Rectal smooth muscle tissue (tissue), 1 donor: ENCODE data around the gene KTI12.
"Not testable (repeated sequence)": the region's sequence is repeated elsewhere in the genome, so short reads cannot be mapped to it uniquely, and the experiment has no call there.

Source experiments
- H3K27ac ChIP-seq: one replicate; pipeline ENCODE4 v1.7.0; 2013; ENCODE audit warnings: low read depth, low read length, inconsistent platforms
- H3K27me3 ChIP-seq: one replicate; pipeline ENCODE4 v1.7.0; 2013; ENCODE audit warnings: low read length; ENCODE audit not compliant: control insufficient read depth, insufficient read depth
- H3K36me3 ChIP-seq: one replicate; pipeline ENCODE4 v1.7.0; 2013; ENCODE audit warnings: low read length; ENCODE audit not compliant: control insufficient read depth, insufficient read depth
- H3K4me1 ChIP-seq: one replicate; pipeline ENCODE4 v1.7.0; 2013; ENCODE audit warnings: low read length; ENCODE audit not compliant: control insufficient read depth, insufficient read depth
- H3K4me3 ChIP-seq: one replicate; pipeline ENCODE4 v1.7.0; 2013; ENCODE audit warnings: low read length
- H3K9ac ChIP-seq: one replicate; pipeline ENCODE4 v1.7.0; 2013; ENCODE audit warnings: low read length

The KTI12 gene

GRCh38 chr1:52032785-52033131 lies 852 bp downstream of the KTI12 start:
- Histone ChIP-seq H3K4me3 (peak overlapping the region; percentile 92), H3K9ac (peak overlapping the region; percentile 80), H3K27me3 (no peaks in the 10 kb centered on the region), H3K27ac (peak overlapping the region; percentile 88), H3K4me1 (peaks cover 10% of the 10 kb centered on the region), H3K36me3 (no peaks in the 10 kb centered on the region)

GRCh38 chr1:52032124-52032784 lies 1.4 kb downstream of the KTI12 start:
- H3K36me3 ChIP-seq = no peaks in the 10 kb centered on the region
- H3K4me1 ChIP-seq = peaks cover 10% of the 10 kb centered on the region
- H3K27me3 ChIP-seq = no peaks in the 10 kb centered on the region
- peak overlapping the region; percentile 92 for H3K4me3 ChIP-seq
- no peak overlapping the region for H3K27ac ChIP-seq
- H3K9ac ChIP-seq = no peak overlapping the region

- not testable (repeated sequence) for H3K36me3 ChIP-seq, H3K4me1 ChIP-seq, H3K27ac ChIP-seq, H3K9ac ChIP-seq, H3K4me3 ChIP-seq, H3K27me3 ChIP-seq
These were observed 4.8 kb downstream of the KTI12 start for GRCh38 chr1:52028839-52029238.

DNA sequence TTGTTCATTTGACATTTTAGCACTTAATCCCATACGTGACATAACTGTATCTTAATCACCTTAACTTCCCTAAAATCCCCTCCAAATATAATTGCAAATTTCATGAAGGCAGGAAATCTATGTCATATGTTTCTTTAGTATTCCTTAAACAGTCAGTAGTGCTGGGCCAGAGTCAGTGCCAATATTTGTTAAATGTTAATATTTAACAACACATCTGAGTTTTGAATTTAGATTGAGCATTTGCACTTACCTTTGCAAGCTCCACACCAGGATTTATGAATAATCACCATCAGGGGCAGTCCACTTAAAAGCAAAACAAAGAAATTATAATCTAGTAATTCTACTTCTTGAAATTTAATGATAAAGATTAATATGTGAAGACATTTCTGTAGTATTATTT lies 5.3 kb downstream of the KTI12 start:
- peaks cover 6% of the 10 kb centered on the region for H3K4me1 ChIP-seq
- H3K36me3 ChIP-seq = peaks cover 12% of the 10 kb centered on the region
- H3K27me3 ChIP-seq = no peaks in the 10 kb centered on the region
- no peak overlapping the region for H3K9ac ChIP-seq
- H3K27ac ChIP-seq = no peak overlapping the region
- H3K4me3 ChIP-seq = no peak overlapping the region

DNA sequence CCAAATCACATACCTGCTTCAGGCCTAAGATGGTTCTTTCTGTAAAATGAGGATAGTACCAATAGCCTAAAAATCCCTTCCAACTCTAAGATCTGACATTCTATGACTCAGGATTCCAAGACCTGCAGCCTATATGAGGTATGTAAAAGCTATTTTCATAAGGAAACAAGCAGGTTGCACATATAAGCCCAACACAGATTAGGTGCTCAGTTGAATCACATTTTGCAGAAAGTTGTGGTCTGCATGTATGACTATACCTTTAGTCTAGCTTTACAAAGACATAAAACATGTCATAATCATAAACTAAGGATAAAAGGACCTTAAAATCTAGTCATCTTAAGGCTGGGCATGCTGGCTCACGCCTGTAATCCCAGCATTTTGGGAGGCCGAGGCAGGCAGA lies 7.3 kb downstream of the KTI12 start:
- Histone ChIP-seq H3K4me3 (no peak overlapping the region), H3K9ac (no peak overlapping the region), H3K27me3 (no peaks in the 10 kb centered on the region), H3K4me1 (no peaks in the 10 kb centered on the region), H3K27ac (no peak overlapping the region), H3K36me3 (peaks cover 15% of the 10 kb centered on the region)

DNA sequence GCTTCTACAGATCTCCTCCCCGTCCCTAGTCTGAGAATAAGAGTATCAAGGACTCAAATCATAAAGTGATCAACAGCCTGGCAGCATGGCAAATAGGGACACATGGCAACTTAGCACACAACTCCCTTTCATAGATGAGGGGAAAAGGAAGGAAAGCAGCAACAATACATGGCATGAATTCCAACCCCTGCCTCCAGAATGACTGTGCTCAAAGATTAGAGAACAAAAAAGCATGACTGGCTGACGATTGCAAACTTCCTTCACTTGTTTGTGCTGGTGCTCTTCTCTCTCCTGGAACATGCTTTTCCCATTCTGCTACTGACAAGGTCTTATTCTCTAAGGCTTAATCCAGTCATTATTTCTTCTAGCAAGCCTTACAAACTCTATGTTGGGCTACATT lies 11.5 kb downstream of the KTI12 start:
- Histone ChIP-seq H3K36me3 (peaks cover 17% of the 10 kb centered on the region), H3K4me1 (no peaks in the 10 kb centered on the region), H3K27me3 (no peaks in the 10 kb centered on the region), H3K27ac (no peak overlapping the region), H3K4me3 (no peak overlapping the region), H3K9ac (no peak overlapping the region)

DNA sequence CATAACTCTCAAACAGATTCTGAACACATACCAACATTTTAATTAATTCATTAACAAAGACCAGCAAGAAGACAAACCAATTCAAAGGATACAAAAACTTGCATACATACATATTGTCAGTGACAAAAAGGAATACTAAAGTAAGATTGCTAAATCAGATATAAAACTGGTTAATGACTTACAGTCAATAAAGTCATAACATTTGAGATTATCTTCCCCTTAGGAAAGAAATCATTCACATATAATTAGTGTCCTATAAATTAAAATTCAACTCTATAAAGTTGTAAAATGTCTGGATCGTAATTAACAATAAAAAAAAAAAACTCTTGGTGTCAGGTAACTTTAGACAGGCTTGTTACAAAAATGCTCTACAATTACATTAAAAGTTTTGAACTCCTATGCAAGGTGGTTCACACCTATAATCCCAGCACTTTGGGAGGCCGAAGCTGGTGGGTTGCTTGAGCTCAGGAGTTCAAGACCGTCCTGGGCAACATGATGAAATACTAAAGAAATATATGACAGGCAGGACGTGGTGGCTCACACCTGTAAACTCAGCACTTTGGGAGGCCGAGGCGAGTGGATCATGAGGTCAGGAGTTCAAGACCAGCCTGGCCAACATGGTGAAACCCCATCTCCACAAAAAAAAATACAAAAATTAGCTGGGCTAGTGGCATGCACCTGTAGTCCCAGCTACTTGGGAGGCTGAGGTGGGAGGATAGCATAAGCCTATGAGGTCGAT lies 25.4 kb downstream of the KTI12 start:
- no peak overlapping the region for H3K27ac ChIP-seq
- H3K36me3 ChIP-seq = no peaks in the 10 kb centered on the region
- H3K4me1 ChIP-seq = no peaks in the 10 kb centered on the region
- no peak overlapping the region for H3K9ac ChIP-seq
- no peaks in the 10 kb centered on the region for H3K27me3 ChIP-seq
- H3K4me3 ChIP-seq = no peak overlapping the region

- Histone ChIP-seq H3K36me3 (no peaks in the 10 kb centered on the region), H3K27me3 (no peaks in the 10 kb centered on the region), H3K4me3 (no peak overlapping the region), H3K4me1 (no peaks in the 10 kb centered on the region), H3K9ac (no peak overlapping the region), H3K27ac (no peak overlapping the region)
These were observed 26.2 kb downstream of the KTI12 start for GRCh38 chr1:52007215-52008002.

- not testable (repeated sequence) for H3K27ac ChIP-seq, H3K4me3 ChIP-seq, H3K9ac ChIP-seq, H3K27me3 ChIP-seq, H3K36me3 ChIP-seq, H3K4me1 ChIP-seq
These were observed 27.5 kb downstream of the KTI12 start for GRCh38 chr1:52006081-52006553.

GRCh38 chr1:52005548-52005947 lies 28.1 kb downstream of the KTI12 start:
- H3K36me3 ChIP-seq, H3K27me3 ChIP-seq, H3K4me3 ChIP-seq, H3K27ac ChIP-seq, H3K9ac ChIP-seq, H3K4me1 ChIP-seq: not testable (repeated sequence)

DNA sequence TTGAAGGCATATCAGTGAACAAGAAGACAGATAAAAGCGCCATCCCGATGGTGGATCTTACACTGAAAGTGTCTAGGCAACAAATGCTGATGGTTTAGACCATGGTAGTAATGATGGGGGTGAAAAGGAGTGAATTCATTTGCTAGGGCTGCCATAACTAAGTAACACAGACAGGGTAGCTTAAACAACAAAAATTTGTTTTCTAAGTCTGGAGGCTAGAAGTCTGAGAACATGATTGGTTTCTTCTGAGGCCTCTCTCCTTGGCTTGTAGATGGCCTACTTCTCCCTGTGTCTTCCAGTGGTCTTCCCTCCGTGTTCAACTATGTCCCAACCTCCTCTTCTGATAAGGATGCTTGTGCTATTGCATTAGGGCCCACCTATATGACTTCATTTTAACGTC lies 29.7 kb downstream of the KTI12 start:
- Histone ChIP-seq H3K9ac (no peak overlapping the region), H3K4me1 (no peaks in the 10 kb centered on the region), H3K4me3 (no peak overlapping the region), H3K27me3 (no peaks in the 10 kb centered on the region), H3K27ac (no peak overlapping the region), H3K36me3 (no peaks in the 10 kb centered on the region)

GRCh38 chr1:52002038-52002917 lies 31.3 kb downstream of the KTI12 start:
- H3K9ac ChIP-seq = no peak overlapping the region
- no peak overlapping the region for H3K27ac ChIP-seq
- no peak overlapping the region for H3K4me3 ChIP-seq
- H3K4me1 ChIP-seq = no peaks in the 10 kb centered on the region
- no peaks in the 10 kb centered on the region for H3K27me3 ChIP-seq
- H3K36me3 ChIP-seq = no peaks in the 10 kb centered on the region
